ENCODE results near the gene FRAS1.
"Not testable (repeated sequence)": the region's sequence is repeated elsewhere in the genome, so short reads cannot be mapped to it uniquely, and the experiment has no call there.

DNA sequence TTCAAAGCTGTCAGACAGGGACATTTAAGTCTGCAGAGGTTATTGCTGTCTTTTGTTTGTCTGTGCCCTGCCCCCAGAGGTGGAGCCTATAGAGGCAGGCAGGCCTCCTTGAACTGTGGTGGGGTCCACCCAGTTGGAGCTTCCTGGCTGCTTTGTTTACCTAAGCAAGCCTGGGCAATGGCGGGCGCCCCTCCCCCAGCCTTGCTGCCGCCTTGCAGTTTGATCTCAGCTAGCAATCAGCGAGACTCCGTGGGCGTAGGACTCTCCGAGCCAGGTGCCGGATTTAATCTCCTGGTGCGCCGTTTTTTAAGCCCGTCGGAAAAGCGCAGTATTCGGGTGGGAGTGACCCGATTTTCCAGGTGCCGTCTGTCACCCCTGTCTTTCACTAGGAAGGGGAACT is 250.1 kb downstream of the FRAS1 start:
- TF ChIP-seq POLR2A (IDR thresholded peaks at IDR 0.05) = not testable (repeated sequence)
- TF ChIP-seq, protein P1, sequence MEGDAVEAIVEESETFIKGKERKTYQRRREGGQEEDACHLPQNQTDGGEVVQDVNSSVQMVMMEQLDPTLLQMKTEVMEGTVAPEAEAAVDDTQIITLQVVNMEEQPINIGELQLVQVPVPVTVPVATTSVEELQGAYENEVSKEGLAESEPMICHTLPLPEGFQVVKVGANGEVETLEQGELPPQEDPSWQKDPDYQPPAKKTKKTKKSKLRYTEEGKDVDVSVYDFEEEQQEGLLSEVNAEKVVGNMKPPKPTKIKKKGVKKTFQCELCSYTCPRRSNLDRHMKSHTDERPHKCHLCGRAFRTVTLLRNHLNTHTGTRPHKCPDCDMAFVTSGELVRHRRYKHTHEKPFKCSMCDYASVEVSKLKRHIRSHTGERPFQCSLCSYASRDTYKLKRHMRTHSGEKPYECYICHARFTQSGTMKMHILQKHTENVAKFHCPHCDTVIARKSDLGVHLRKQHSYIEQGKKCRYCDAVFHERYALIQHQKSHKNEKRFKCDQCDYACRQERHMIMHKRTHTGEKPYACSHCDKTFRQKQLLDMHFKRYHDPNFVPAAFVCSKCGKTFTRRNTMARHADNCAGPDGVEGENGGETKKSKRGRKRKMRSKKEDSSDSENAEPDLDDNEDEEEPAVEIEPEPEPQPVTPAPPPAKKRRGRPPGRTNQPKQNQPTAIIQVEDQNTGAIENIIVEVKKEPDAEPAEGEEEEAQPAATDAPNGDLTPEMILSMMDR (IDR thresholded peaks at IDR 0.05) = not testable (repeated sequence)
